GM23338 (cell line): ENCODE data around the gene APBB3. TPM values are rescaled to one million over a fixed set of nuclear protein-coding genes. Genes with fewer than 3 reads are reported as not detected.

ENCODE experiments used
- ATAC-seq: fragments of 200-7000 bp; cut with Tn5 transposase; 3 replicates; pipeline ENCODE4 v1.9.1; 2020
- DNase-seq: peaks from one replicate; pipeline ENCODE4 v3.0.0-alpha.2; 2015; ENCODE audit warnings: low spot score
- H2AFZ ChIP-seq: fragments of 200-600 bp; sonication (generic); 2 replicates; pipeline ENCODE4 v1.8.0; 2016; ENCODE audit warnings: antibody characterized with exemption, mild to moderate bottlenecking, moderate library complexity
- H3F3A ChIP-seq: fragments of 200-600 bp; sonication (generic); replicated peaks from 2 replicates; pipeline ENCODE4 v1.8.0; 2017; ENCODE audit warnings: antibody characterized with exemption, mixed run types, low read depth
- H3K27ac ChIP-seq: fragments of 200-600 bp; sonication (generic); 2 replicates; pipeline ENCODE4 v1.6.1; 2016; ENCODE audit warnings: low read depth
- H3K27me3 ChIP-seq: fragments of 200-600 bp; sonication (generic); 2 replicates; pipeline ENCODE4 v1.8.0; 2016; ENCODE audit warnings: mild to moderate bottlenecking, mixed run types, moderate library complexity; ENCODE audit not compliant: insufficient read depth
- H3K36me3 ChIP-seq: fragments of 200-600 bp; sonication (generic); 2 replicates; pipeline ENCODE4 v1.8.0; 2016; ENCODE audit warnings: mild to moderate bottlenecking; ENCODE audit not compliant: insufficient read depth
- H3K4me1 ChIP-seq: fragments of 200-600 bp; sonication (generic); 2 replicates; pipeline ENCODE4 v1.8.0; 2016; ENCODE audit warnings: mild to moderate bottlenecking, moderate library complexity; ENCODE audit not compliant: insufficient read depth
- H3K4me2 ChIP-seq: fragments of 200-600 bp; sonication (generic); 2 replicates; pipeline ENCODE4 v1.7.1; 2017; ENCODE audit warnings: mixed run types
- H3K4me3 ChIP-seq: fragments of 200-600 bp; sonication (generic); 2 replicates; pipeline ENCODE4 v1.6.1; 2016; ENCODE audit warnings: mixed run types
- H3K79me2 ChIP-seq: fragments of 200-600 bp; sonication (generic); replicated peaks from 2 replicates; pipeline ENCODE4 v1.8.0; 2017; ENCODE audit warnings: mild to moderate bottlenecking; ENCODE audit not compliant: insufficient read depth
- H3K9me2 ChIP-seq: fragments of 200-600 bp; sonication (generic); 2 replicates; pipeline ENCODE4 v1.8.0; 2017; ENCODE audit not compliant: insufficient read depth
- H4K20me1 ChIP-seq: fragments of 200-600 bp; sonication (generic); replicated peaks from 2 replicates; pipeline ENCODE4 v1.8.0; 2017; ENCODE audit warnings: mild to moderate bottlenecking; ENCODE audit not compliant: insufficient read depth
- H3K27ac Mint-ChIP-seq: 2 replicates; pipeline ENCODE4 v1.8.0; 2020; ENCODE audit warnings: inconsistent platforms, mild to moderate bottlenecking, moderate library complexity, mixed read lengths
- H3K27me3 Mint-ChIP-seq: 3 replicates; pipeline ENCODE4 v1.8.0; 2022; ENCODE audit warnings: low read depth, mild to moderate bottlenecking, moderate library complexity, mixed read lengths, inconsistent platforms; ENCODE audit not compliant: insufficient read depth, poor library complexity
- H3K36me3 Mint-ChIP-seq: 3 replicates; pipeline ENCODE4 v1.8.0; 2021; ENCODE audit warnings: low read depth, mild to moderate bottlenecking, inconsistent platforms, moderate library complexity, mixed read lengths
- H3K4me1 Mint-ChIP-seq: 3 replicates; pipeline ENCODE4 v1.8.0; 2020; ENCODE audit warnings: mild to moderate bottlenecking, inconsistent platforms, mixed read lengths
- H3K4me3 Mint-ChIP-seq: 3 replicates; pipeline ENCODE4 v1.8.0; 2021; ENCODE audit warnings: moderate library complexity, mild to moderate bottlenecking, inconsistent platforms, mixed read lengths
- H3K9me3 Mint-ChIP-seq: 3 replicates; pipeline ENCODE4 v1.8.0; 2020; ENCODE audit warnings: moderate library complexity, mild to moderate bottlenecking, inconsistent platforms, mixed read lengths
- CREB1 ChIP-seq: fragments of 250-450 bp; sonication (Bioruptor Pico); IDR thresholded peaks from 2 replicates; pipeline ENCODE4 v1.5.0; 2020; ENCODE audit warnings: low read depth, mild to moderate bottlenecking, moderate library complexity
- EZH2 ChIP-seq: fragments of 200-600 bp; sonication (generic); IDR thresholded peaks from one replicate; pipeline ENCODE4 v1.8.0; 2017; ENCODE audit warnings: antibody characterized with exemption, mild to moderate bottlenecking, low read depth; ENCODE audit not compliant: unreplicated experiment
- EZH2phosphoT487 ChIP-seq: fragments of 200-600 bp; sonication (generic); IDR thresholded peaks from one replicate; pipeline ENCODE4 v1.8.1; 2018; ENCODE audit warnings: antibody characterized with exemption; ENCODE audit not compliant: unreplicated experiment
- JUNB ChIP-seq: IDR thresholded peaks from one replicate; pipeline ENCODE4 v1.6.1; 2016; ENCODE audit warnings: antibody characterized with exemption; ENCODE audit not compliant: unreplicated experiment
- NANOG ChIP-seq: IDR thresholded peaks from 2 replicates; pipeline ENCODE4 v1.6.1; 2016; ENCODE audit warnings: antibody characterized with exemption, borderline replicate concordance
- POLR2AphosphoS5 ChIP-seq: IDR thresholded peaks from 2 replicates; pipeline ENCODE4 v1.6.1; 2016; ENCODE audit warnings: antibody characterized with exemption, low read depth
- STAT1 ChIP-seq: IDR thresholded peaks from one replicate; pipeline ENCODE4 v1.6.1; 2016; ENCODE audit warnings: antibody characterized with exemption; ENCODE audit not compliant: unreplicated experiment
- ZNF114 ChIP-seq: fragments of 250-450 bp; sonication (Bioruptor Pico); IDR thresholded peaks from 2 replicates; pipeline ENCODE4 v1.5.0; 2020; ENCODE audit warnings: mild to moderate bottlenecking, moderate library complexity
- ZNF331 ChIP-seq: fragments of 250-450 bp; sonication (Bioruptor Pico); IDR thresholded peaks from 2 replicates; pipeline ENCODE4 v1.5.0; 2020; ENCODE audit warnings: low read depth, mild to moderate bottlenecking, moderate library complexity
- polyA plus RNA-seq: library from polyadenylated mRNA; unstranded; fragments of >200 nt; fragmentation: Nextera tagmentation; extraction: Ambion mirVana; gene quantifications from 2 replicates; pipeline ENCODE4 v1.2.1, GENCODE V29; 2016
- total RNA-seq: library from RNA; depleted of rRNA; stranded (reverse); fragments of >200 nt; shearing (Covaris generic); gene quantifications from 2 replicates; pipeline ENCODE4 v1.2.3, GENCODE V29; 2014
- TF ChIP-seq, protein P1 (sequence below): IDR thresholded peaks from one replicate; pipeline ENCODE4 v1.6.1; 2018; ENCODE audit warnings: antibody characterized with exemption; ENCODE audit not compliant: unreplicated experiment
- TF ChIP-seq, protein P2 (sequence below), 2 experiments: fragments of 200-600 bp in 1 of 2; sonication (generic) in 1 of 2; conservative IDR thresholded peaks; 2 replicates each; pipeline versions ENCODE4 v1.5.1 to v1.6.1; 2016 to 2017; ENCODE audit warnings: antibody characterized with exemption in 2 of 2, low read depth in 2 of 2, mild to moderate bottlenecking in 2 of 2, moderate library complexity in 1 of 2
- TF ChIP-seq, protein P3 (sequence below): fragments of 250-450 bp; sonication (Bioruptor Pico); IDR thresholded peaks from 2 replicates; pipeline ENCODE4 v1.5.0; 2020; ENCODE audit warnings: mild to moderate bottlenecking, moderate library complexity
- TF ChIP-seq, protein P4 (sequence below): IDR thresholded peaks from 2 replicates; pipeline ENCODE4 v1.6.1; 2016; ENCODE audit warnings: antibody characterized with exemption

Gene APBB3
- total and polyA plus RNA-seq, 2 experiments from 2014 or later = 9.0 to 15.4 TPM

DNA sequence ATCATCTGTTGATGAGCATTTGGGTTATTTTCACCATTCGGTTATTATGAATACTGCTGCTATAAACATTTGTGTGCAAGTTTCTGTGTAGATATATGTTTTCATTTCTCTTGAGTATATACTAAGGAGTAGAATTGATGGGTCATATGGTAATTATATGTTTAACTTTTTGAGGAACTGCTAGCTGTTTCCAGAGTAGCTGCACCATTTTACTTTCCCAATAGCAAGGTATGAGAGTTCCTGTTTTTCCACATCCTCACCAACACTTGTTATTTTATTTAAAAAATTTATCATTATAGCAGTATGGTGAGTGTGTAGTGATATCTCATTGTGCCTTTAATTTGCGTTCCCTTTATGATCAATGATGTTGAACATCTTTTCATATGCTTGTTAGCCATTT, 39.3 kb upstream of the APBB3 start:
- Histone ChIP-seq H3K36me3 (no peaks in the 10 kb centered on the region), H3K4me2 (no peak overlapping the region), H3K27me3 (no peaks in the 10 kb centered on the region), H3K4me3 (no peak overlapping the region), H3K27ac (no peak overlapping the region), H3F3A (no peaks in the 10 kb centered on the region), H2AFZ (no peak overlapping the region), H3K9me2 (no peaks in the 10 kb centered on the region), H3K4me1 (no peaks in the 10 kb centered on the region), H4K20me1 (no peaks in the 10 kb centered on the region), H3K79me2 (no peaks in the 10 kb centered on the region)
- TF ChIP-seq STAT1 (no peak), POLR2AphosphoS5 (no peak), JUNB (no peak), NANOG (no peak), CREB1 (CRISPR knock-in tag) (no peak), ZNF114 (no peak), ZNF331 (no peak), EZH2 (no peak), EZH2phosphoT487 (no peak)
- TF ChIP-seq, protein P1, sequence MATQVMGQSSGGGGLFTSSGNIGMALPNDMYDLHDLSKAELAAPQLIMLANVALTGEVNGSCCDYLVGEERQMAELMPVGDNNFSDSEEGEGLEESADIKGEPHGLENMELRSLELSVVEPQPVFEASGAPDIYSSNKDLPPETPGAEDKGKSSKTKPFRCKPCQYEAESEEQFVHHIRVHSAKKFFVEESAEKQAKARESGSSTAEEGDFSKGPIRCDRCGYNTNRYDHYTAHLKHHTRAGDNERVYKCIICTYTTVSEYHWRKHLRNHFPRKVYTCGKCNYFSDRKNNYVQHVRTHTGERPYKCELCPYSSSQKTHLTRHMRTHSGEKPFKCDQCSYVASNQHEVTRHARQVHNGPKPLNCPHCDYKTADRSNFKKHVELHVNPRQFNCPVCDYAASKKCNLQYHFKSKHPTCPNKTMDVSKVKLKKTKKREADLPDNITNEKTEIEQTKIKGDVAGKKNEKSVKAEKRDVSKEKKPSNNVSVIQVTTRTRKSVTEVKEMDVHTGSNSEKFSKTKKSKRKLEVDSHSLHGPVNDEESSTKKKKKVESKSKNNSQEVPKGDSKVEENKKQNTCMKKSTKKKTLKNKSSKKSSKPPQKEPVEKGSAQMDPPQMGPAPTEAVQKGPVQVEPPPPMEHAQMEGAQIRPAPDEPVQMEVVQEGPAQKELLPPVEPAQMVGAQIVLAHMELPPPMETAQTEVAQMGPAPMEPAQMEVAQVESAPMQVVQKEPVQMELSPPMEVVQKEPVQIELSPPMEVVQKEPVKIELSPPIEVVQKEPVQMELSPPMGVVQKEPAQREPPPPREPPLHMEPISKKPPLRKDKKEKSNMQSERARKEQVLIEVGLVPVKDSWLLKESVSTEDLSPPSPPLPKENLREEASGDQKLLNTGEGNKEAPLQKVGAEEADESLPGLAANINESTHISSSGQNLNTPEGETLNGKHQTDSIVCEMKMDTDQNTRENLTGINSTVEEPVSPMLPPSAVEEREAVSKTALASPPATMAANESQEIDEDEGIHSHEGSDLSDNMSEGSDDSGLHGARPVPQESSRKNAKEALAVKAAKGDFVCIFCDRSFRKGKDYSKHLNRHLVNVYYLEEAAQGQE = no peak
- TF ChIP-seq, protein P2, sequence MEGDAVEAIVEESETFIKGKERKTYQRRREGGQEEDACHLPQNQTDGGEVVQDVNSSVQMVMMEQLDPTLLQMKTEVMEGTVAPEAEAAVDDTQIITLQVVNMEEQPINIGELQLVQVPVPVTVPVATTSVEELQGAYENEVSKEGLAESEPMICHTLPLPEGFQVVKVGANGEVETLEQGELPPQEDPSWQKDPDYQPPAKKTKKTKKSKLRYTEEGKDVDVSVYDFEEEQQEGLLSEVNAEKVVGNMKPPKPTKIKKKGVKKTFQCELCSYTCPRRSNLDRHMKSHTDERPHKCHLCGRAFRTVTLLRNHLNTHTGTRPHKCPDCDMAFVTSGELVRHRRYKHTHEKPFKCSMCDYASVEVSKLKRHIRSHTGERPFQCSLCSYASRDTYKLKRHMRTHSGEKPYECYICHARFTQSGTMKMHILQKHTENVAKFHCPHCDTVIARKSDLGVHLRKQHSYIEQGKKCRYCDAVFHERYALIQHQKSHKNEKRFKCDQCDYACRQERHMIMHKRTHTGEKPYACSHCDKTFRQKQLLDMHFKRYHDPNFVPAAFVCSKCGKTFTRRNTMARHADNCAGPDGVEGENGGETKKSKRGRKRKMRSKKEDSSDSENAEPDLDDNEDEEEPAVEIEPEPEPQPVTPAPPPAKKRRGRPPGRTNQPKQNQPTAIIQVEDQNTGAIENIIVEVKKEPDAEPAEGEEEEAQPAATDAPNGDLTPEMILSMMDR (conservative IDR thresholded peaks at IDR 0.05; ENCODE audit: low read depth in 2 of 2) = no peak
- TF ChIP-seq, protein P3, sequence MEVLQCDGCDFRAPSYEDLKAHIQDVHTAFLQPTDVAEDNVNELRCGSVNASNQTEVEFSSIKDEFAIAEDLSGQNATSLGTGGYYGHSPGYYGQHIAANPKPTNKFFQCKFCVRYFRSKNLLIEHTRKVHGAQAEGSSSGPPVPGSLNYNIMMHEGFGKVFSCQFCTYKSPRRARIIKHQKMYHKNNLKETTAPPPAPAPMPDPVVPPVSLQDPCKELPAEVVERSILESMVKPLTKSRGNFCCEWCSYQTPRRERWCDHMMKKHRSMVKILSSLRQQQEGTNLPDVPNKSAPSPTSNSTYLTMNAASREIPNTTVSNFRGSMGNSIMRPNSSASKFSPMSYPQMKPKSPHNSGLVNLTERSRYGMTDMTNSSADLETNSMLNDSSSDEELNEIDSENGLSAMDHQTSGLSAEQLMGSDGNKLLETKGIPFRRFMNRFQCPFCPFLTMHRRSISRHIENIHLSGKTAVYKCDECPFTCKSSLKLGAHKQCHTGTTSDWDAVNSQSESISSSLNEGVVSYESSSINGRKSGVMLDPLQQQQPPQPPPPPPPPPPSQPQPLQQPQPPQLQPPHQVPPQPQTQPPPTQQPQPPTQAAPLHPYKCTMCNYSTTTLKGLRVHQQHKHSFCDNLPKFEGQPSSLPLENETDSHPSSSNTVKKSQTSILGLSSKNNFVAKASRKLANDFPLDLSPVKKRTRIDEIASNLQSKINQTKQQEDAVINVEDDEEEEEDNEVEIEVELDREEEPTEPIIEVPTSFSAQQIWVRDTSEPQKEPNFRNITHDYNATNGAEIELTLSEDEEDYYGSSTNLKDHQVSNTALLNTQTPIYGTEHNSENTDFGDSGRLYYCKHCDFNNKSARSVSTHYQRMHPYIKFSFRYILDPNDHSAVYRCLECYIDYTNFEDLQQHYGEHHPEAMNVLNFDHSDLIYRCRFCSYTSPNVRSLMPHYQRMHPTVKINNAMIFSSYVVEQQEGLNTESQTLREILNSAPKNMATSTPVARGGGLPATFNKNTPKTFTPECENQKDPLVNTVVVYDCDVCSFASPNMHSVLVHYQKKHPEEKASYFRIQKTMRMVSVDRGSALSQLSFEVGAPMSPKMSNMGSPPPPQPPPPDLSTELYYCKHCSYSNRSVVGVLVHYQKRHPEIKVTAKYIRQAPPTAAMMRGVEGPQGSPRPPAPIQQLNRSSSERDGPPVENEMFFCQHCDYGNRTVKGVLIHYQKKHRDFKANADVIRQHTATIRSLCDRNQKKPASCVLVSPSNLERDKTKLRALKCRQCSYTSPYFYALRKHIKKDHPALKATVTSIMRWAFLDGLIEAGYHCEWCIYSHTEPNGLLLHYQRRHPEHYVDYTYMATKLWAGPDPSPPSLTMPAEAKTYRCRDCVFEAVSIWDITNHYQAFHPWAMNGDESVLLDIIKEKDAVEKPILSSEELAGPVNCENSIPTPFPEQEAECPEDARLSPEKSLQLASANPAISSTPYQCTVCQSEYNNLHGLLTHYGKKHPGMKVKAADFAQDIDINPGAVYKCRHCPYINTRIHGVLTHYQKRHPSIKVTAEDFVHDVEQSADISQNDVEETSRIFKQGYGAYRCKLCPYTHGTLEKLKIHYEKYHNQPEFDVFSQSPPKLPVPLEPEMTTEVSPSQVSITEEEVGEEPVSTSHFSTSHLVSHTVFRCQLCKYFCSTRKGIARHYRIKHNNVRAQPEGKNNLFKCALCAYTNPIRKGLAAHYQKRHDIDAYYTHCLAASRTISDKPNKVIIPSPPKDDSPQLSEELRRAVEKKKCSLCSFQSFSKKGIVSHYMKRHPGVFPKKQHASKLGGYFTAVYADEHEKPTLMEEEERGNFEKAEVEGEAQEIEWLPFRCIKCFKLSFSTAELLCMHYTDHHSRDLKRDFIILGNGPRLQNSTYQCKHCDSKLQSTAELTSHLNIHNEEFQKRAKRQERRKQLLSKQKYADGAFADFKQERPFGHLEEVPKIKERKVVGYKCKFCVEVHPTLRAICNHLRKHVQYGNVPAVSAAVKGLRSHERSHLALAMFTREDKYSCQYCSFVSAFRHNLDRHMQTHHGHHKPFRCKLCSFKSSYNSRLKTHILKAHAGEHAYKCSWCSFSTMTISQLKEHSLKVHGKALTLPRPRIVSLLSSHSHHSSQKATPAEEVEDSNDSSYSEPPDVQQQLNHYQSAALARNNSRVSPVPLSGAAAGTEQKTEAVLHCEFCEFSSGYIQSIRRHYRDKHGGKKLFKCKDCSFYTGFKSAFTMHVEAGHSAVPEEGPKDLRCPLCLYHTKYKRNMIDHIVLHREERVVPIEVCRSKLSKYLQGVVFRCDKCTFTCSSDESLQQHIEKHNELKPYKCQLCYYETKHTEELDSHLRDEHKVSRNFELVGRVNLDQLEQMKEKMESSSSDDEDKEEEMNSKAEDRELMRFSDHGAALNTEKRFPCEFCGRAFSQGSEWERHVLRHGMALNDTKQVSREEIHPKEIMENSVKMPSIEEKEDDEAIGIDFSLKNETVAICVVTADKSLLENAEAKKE (CRISPR knock-in tag) = no peak
- TF ChIP-seq, protein P4, sequence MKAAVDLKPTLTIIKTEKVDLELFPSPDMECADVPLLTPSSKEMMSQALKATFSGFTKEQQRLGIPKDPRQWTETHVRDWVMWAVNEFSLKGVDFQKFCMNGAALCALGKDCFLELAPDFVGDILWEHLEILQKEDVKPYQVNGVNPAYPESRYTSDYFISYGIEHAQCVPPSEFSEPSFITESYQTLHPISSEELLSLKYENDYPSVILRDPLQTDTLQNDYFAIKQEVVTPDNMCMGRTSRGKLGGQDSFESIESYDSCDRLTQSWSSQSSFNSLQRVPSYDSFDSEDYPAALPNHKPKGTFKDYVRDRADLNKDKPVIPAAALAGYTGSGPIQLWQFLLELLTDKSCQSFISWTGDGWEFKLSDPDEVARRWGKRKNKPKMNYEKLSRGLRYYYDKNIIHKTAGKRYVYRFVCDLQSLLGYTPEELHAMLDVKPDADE = no peak
- Mint-ChIP-seq H3K9me3 (peaks cover 18% of the 10 kb centered on the region; the same call in 2 of the 3 replicates), H3K27me3 (peaks cover 5% of the 10 kb centered on the region), H3K4me3 (no peak overlapping the region), H3K27ac (no peak overlapping the region), H3K4me1 (no peaks in the 10 kb centered on the region), H3K36me3 (no peaks in the 10 kb centered on the region)
- no peak for ATAC-seq
- no peak for DNase-seq
